ENCODE data around the gene CAMK2A.
"Not testable (repeated sequence)": the region's sequence is repeated elsewhere in the genome, so short reads cannot be mapped to it uniquely, and the experiment has no call there.

CAMK2A gene

DNA sequence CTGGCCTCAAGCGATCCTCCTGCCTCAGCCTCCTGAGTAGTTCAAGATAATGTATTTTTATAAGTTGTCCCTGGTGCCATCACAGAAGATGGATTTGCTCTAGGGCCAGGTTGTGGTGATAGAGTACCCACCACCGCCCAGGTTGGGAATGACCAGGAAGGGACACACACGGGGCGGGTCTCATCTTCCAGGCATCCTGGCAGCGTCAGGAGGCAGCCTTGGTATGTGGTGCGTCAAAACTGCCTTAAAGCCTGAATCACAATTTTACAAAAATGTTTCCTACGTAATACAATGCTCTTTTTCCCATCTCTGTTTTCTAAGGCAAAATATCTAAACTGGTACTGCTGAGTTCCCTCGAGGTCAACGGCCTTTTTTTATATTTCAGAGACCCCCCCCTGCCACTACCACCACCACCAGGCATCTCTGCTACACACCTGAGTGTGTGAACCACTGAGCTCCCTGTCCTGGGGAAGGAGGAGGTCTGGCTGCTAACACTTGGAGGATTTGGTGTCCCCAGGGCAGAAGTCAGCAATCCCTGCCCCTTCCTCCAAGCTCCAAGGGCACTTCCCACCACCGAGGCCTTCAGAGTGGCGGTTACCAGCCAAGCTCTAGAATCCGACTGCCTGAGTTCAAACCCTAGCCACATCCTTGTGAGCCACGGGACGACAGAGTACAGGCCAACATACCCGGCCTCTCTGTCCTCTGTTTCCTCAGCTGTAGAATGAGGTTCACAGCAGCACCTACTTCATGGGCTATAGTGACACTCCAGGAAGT lies 52.4 kb downstream of the CAMK2A start:
- DNase-seq (ENCODE audit: low read depth, low spot score), result no peak

DNA sequence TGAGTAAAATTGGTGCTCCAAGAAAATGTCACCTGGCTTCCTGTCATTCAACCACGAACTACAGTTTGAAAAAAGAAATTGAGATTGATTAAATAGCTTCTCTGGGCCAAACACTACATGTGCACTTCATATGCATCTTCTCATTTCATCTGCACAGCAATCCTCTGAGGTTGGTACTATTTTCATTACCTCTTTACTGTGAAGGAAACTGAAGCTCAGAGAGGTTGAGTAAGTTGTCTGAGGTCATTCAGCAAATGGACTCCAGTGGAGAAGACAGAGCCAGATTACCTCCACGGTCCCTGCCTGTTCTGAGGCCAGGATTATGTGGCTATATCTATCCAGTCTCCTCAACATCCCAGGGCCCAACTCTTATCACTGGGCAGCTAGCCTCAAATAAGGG lies 53.3 kb downstream of the CAMK2A start:
- DNase-seq (ENCODE audit: low read depth, low spot score), result no peak

- no peak for DNase-seq (ENCODE audit: low read depth, low spot score)
Measured at GRCh38 chr5:150235500-150235854, 54.1 kb downstream of the CAMK2A start.

GRCh38 chr5:150234576-150235499 lies 54.7 kb downstream of the CAMK2A start:
- no peak for DNase-seq (ENCODE audit: low read depth, low spot score)

DNA sequence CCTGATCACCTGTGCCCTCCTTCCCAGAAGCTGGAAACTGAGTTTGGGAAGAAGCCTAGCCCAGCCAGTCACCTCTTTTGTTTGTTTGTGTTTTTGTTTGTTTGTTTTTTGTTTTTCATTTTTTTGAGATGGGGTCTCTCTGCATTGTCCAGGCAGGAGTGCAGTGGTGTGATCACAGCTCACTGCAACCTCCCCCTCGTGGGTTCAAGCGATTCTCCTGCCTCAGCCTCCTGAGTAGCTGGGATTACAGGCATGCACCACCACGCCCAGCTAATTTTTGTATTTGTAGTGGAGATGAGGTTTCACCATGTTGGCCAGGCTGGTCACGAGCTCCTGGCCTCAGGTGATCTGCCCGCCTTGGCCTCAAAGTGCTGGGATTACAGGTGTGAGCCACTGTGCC lies 55.9 kb downstream of the CAMK2A start:
- not testable (repeated sequence) for DNase-seq (ENCODE audit: low read depth, low spot score)

- no peak for DNase-seq (ENCODE audit: low read depth, low spot score)
Measured at GRCh38 chr5:150230842-150231241, 58.7 kb downstream of the CAMK2A start.

GRCh38 chr5:150229571-150229970 lies 60.0 kb downstream of the CAMK2A start:
- no peak for DNase-seq (ENCODE audit: low read depth, low spot score)

- DNase-seq (ENCODE audit: low read depth, low spot score), result no peak
Measured at GRCh38 chr5:150227606-150228273, 61.8 kb downstream of the CAMK2A start.

- no peak for DNase-seq (ENCODE audit: low read depth, low spot score)
Measured at GRCh38 chr5:150227036-150227435, 62.5 kb downstream of the CAMK2A start.

DNA sequence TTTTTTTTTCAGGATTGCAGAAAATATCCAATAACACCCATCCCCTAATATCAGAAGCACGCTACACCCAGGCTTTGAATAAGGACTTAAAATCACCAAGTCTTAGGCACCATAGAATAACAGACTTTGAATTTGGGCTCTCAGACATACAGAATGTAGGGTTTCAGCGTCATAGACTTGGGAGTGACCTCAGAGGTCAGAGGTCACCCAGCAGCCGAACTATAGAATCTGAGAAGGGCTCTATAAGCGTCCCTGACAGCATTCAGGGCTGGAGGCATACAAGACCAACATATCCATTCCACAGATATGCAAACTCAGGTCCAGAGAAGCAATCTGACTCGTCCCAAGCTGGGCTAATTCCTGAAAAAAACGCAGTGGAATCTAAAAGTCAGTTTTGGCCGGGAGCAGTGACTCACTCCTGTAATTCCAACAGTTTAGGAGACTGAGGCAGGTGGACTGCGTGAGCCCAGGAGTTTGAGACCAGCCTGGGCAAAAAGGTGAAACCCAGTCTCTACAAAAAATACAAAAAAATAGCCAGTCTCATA lies 65.0 kb downstream of the CAMK2A start:
- DNase-seq (ENCODE audit: low read depth, low spot score), result no peak

DNA sequence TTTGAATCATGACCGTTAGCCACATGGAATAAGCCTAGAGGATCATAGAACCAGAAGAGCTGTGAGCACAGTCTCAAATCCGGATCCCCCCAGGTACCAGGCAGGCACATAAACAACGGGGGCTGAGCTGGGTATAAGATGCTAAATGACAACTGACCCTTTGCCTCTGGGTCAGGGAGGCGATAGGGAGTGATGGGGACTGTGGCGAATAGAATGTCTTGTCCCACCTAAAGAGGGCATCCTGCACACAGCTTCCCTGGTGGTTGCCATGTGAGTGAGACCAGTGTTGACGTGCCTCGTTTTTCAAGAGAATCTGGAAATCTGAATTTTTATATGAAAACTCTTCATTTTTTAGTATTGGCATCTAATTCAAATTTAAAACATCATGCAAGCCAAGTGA lies 66.1 kb downstream of the CAMK2A start:
- DNase-seq (ENCODE audit: low read depth, low spot score), result no peak

DNA sequence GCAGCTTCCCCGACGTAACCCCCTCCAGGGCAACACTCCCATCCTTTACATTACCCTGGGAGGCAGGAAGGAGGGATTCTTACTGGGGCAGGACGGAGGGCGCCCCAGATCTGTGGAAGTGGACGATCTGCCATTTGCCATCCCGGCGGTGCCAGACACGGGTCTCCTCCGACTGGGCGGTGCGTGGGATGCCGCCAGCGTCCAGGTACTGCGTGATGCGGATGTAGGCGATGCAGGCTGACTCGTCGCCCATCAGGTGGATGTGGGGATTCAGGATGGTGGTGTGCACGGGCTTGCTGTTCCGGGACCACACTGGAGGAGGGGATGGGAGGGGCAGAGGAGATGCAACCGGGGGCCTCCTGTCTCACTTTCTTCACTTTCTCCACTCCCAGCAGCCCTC lies 66.7 kb downstream of the CAMK2A start:
- no peak for DNase-seq (ENCODE audit: low read depth, low spot score)

- DNase-seq (ENCODE audit: low read depth, low spot score), result no peak
Measured at GRCh38 chr5:150221471-150221870, 68.1 kb downstream of the CAMK2A start.

- no peak for DNase-seq (ENCODE audit: low read depth, low spot score)
Measured at GRCh38 chr5:150219861-150220260, 69.7 kb downstream of the CAMK2A start.

GRCh38 chr5:150219142-150219541 lies 70.4 kb downstream of the CAMK2A start:
- no peak for DNase-seq (ENCODE audit: low read depth, low spot score)

DNA sequence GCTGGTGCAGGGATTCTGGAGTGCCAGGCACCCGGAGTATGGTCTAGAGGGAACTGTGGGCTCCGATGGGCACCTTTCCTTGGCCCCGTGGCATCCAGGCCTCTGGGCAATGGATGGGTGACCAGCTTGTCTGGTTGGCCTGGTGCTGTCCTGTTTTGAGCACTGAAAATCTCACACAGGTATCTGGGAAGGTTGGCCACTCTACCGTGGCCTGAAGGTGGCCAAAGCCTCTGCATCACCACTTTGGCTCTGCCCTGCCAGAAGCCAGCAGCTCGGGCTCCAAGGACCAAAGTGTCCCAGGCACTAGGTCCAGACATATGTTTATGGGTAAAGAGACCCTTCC lies 70.9 kb downstream of the CAMK2A start:
- no peak for DNase-seq (ENCODE audit: low read depth, low spot score)

GRCh38 chr5:150217873-150218692 lies 71.5 kb downstream of the CAMK2A start:
- DNase-seq (ENCODE audit: low read depth, low spot score), result peak; percentile 49

GRCh38 chr5:150217038-150217437 lies 72.5 kb downstream of the CAMK2A start:
- no peak for DNase-seq (ENCODE audit: low read depth, low spot score)

DNA sequence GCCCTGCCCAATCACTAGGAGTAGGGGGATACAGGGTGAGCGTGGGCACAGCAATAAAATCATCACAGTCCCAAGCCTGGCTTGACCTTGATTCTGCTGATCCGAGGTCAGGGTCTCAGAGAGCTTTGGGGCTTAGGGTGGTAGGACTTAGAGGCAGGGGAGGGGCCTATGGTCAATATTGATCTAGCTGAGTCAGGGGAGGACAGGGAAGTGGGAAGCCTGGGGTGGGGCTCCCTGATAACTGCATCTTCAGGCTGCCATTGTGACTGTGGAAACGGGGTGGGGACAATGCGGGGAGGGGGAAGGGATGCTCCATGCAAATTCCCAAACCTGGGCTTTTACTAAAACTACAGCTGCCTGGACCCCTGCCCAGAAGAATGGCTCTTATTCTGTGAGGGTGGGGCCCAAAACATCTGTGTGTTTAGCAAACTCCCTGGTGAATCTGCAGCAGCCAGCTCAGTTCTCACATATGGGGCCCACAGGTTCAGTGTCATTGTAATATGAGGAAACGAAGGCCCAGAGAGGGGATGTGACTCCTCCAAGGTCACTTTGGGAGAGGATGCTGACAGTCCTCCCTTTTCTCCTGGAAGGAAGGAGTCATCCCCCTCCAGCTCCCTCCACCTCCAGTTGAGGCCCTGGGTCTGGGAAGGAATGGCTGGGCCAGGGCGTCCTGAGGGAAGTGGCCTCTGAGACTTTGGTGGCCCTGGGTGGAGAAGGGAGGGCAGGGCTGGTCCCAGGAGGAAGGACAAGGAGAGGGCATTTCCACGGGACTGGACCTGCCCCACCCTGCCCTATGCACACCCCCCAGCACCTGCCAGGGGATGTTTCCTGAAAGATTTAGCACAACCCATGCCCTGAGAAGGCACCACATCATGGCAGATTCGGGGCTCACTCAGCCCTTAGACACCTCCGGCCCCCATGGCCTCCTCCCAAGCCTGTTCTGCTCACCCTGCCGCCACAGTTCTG lies 73.3 kb downstream of the CAMK2A start:
- no peak for DNase-seq (ENCODE audit: low read depth, low spot score)

- no peak for DNase-seq (ENCODE audit: low read depth, low spot score)
Measured at GRCh38 chr5:150214289-150214688, 75.3 kb downstream of the CAMK2A start.
